PFSK-1 (cell line): ENCODE results near the gene SCO1.

ENCODE experiments used
- FOXP2 ChIP-seq: optimal IDR thresholded peaks from 2 replicates; pipeline ENCODE3; 2011; ENCODE audit warnings: borderline replicate concordance, control low read depth, inconsistent platforms; ENCODE audit not compliant: insufficient read depth; ENCODE audit errors: extremely low read length, extremely low read depth
- POLR2AphosphoS5 ChIP-seq: IDR thresholded peaks from 2 replicates; pipeline ENCODE4 v1.6.1; 2012; ENCODE audit warnings: low read depth, mild to moderate bottlenecking, control low read depth, low read length, moderate library complexity
- SIN3A ChIP-seq: IDR thresholded peaks from 2 replicates; pipeline ENCODE4 v1.6.1; 2012; ENCODE audit warnings: mild to moderate bottlenecking, low read length, moderate library complexity, borderline replicate concordance; ENCODE audit not compliant: insufficient read depth
- TAF1 ChIP-seq: IDR thresholded peaks from 2 replicates; pipeline ENCODE4 v1.6.1; 2012; ENCODE audit warnings: low read length, control low read depth, borderline replicate concordance; ENCODE audit not compliant: insufficient read depth
- TF ChIP-seq, protein P1 (sequence below), 2 experiments: IDR thresholded peaks; 2 replicates each; pipeline versions ENCODE4 v1.6.1 to v1.8.0; 2011 to 2012; ENCODE audit warnings: low read depth in 2 of 2, low read length in 2 of 2, control low read depth in 1 of 2, inconsistent platforms in 1 of 2, mild to moderate bottlenecking in 1 of 2, moderate library complexity in 1 of 2; ENCODE audit not compliant: insufficient read depth in 1 of 2

SCO1 gene

DNA sequence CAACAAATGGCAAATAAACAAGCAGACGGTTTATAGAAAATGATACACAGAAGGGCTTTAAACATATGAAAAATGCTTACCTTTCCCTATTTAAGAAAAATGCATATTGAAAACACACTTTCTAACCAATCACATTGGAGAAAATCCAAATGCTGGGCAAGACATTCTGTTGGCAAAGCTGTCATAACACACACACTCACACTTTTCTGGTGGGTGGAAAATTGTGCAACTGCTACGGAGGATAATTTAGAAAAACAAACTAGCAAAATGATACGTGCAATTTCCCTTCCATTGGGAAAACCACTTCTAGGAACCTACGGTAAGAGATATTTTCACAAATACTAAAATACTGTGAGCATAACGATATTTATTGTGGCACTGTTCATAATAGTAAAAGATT is 30.4 kb downstream of the SCO1 start:
- TF ChIP-seq SIN3A (no peak), FOXP2 (no peak), TAF1 (no peak), POLR2AphosphoS5 (no peak)
- TF ChIP-seq, protein P1, sequence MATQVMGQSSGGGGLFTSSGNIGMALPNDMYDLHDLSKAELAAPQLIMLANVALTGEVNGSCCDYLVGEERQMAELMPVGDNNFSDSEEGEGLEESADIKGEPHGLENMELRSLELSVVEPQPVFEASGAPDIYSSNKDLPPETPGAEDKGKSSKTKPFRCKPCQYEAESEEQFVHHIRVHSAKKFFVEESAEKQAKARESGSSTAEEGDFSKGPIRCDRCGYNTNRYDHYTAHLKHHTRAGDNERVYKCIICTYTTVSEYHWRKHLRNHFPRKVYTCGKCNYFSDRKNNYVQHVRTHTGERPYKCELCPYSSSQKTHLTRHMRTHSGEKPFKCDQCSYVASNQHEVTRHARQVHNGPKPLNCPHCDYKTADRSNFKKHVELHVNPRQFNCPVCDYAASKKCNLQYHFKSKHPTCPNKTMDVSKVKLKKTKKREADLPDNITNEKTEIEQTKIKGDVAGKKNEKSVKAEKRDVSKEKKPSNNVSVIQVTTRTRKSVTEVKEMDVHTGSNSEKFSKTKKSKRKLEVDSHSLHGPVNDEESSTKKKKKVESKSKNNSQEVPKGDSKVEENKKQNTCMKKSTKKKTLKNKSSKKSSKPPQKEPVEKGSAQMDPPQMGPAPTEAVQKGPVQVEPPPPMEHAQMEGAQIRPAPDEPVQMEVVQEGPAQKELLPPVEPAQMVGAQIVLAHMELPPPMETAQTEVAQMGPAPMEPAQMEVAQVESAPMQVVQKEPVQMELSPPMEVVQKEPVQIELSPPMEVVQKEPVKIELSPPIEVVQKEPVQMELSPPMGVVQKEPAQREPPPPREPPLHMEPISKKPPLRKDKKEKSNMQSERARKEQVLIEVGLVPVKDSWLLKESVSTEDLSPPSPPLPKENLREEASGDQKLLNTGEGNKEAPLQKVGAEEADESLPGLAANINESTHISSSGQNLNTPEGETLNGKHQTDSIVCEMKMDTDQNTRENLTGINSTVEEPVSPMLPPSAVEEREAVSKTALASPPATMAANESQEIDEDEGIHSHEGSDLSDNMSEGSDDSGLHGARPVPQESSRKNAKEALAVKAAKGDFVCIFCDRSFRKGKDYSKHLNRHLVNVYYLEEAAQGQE (IDR thresholded peaks at IDR 0.05; ENCODE audit: insufficient read depth in 1 of 2, low read depth in 2 of 2, low read length in 2 of 2) = no peak

DNA sequence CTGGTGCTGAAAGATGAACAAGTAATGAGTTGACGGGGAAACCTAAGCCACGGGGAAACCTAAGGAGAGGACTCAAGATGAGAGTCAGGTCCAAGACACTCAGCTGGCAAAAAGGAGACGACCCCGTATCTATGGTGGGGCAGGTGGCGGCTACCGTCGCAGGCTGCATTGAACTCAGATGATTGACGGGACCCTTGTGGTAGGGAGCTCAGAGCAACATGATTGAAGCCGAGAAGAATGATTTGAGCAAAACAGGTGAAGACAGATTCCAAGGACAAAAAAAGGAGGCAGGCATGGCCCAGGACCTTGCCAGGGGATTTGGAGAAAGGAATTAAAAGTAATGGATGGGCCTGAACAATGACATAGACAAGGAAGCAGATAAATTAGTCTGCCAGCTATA is 32.8 kb downstream of the SCO1 start:
- TF ChIP-seq SIN3A (no peak), TAF1 (no peak), POLR2AphosphoS5 (no peak), FOXP2 (no peak)
- TF ChIP-seq, protein P1 (IDR thresholded peaks at IDR 0.05; ENCODE audit: insufficient read depth in 1 of 2, low read depth in 2 of 2, low read length in 2 of 2) = no peak

DNA sequence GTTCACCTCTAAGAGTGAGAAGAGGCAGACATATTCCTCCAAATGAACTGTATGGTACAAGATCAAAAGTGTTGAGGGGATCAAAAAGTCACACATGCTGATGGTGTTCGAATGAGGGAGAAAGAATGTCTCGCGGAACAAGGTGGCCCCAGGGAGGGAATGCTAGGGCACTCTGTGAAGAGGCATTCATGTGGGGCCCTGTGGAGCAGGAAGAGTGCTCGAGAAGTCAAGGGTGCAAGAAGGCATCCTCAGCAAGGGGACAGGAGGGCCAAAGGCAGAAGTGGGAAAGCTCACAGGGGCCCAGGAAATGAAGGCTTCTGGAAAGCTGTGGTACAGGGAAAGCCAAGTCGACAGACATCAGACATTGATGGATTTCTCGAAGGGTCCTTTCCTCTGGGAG is 34.1 kb downstream of the SCO1 start:
- TF ChIP-seq TAF1 = no peak
- no peak for TF ChIP-seq SIN3A
- TF ChIP-seq POLR2AphosphoS5 = no peak
- TF ChIP-seq FOXP2 = no peak
- TF ChIP-seq, protein P1 (IDR thresholded peaks at IDR 0.05; ENCODE audit: insufficient read depth in 1 of 2, low read depth in 2 of 2, low read length in 2 of 2) = no peak

DNA sequence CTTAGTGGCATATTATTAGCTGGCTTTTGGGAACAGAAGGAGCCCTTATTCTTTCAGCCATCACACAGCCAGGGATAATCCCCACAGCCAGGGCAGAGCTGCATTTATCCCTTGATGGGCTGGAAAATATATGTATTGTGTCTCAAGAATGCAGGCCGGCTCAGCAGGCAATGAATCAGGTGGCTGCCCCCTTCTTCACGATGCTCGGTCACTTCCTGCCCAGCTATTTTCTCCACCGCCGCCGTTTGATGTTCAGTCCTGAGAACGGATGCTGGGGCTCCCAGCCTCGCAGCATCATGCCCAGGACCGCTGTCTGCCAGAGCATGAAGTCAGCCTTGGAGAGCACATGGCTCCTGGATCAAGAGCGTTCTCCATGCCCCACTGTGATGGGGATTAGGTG is 35.9 kb downstream of the SCO1 start:
- TF ChIP-seq POLR2AphosphoS5 (no peak), FOXP2 (no peak), SIN3A (no peak), TAF1 (no peak)
- TF ChIP-seq, protein P1 (IDR thresholded peaks at IDR 0.05; ENCODE audit: insufficient read depth in 1 of 2, low read depth in 2 of 2, low read length in 2 of 2) = no peak

DNA sequence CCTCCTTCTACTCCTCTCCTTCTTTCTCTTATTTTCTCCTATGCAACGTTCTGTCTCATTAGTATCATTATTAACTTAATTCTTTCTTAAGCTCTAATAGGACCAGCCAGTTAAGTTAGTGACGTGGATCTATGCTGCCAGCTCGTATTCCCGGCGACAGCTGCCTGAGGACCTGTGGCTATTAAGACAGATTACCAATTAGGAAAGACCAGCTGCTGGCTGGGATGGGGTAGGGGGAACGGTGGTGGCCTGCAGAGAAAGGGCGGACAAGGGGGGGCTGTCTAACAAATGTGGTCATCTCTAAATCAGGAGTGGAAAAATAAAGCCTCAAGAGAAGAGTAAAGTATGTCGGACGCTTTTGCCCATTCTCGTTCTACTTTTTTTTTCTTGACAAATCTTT is 39.5 kb downstream of the SCO1 start:
- TF ChIP-seq, protein P1 (IDR thresholded peaks at IDR 0.05; ENCODE audit: insufficient read depth in 1 of 2, low read depth in 2 of 2, low read length in 2 of 2) = no peak
- TF ChIP-seq POLR2AphosphoS5 = no peak
- no peak for TF ChIP-seq TAF1
- no peak for TF ChIP-seq SIN3A
- TF ChIP-seq FOXP2 = no peak
